HG03575 (cell line): Measurements from ENCODE around the gene CYP11A1.
"Not testable (repeated sequence)": the region's sequence is repeated elsewhere in the genome, so short reads cannot be mapped to it uniquely, and the experiment has no call there.

Experiments
- ATAC-seq: cut with Tn5 transposase; IDR thresholded peaks from one replicate; pipeline ENCODE4 v1.9.1; 2021; ENCODE audit not compliant: unreplicated experiment, insufficient number of reproducible peaks, low FRiP score; ENCODE audit errors: extremely low read depth

Gene CYP11A1

GRCh38 chr15:74377831-74378766 is 10.7 kb upstream of the CYP11A1 start:
- no peak for ATAC-seq

- ATAC-seq, result no peak
Observed at GRCh38 chr15:74376825-74377581, 9.6 kb upstream of the CYP11A1 start.

DNA sequence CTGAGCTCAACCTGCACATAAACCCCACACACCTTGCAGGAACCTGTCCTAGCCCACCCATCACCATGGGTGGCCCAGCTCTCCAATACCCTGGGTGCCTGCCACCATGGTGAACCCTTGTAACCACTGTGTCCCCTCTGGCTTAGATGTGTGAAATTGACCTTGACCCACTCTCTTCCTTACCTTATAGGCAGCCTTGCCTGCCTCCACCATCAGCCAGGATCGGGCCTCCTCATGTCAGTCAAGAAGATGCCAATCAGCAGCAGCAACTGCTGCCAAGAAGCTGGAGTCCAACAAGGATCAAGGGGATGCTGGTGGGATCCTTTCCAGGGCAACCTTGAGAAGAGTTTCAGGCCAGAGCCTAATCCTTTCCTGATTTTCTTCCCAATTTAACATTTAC is 8.8 kb upstream of the CYP11A1 start:
- no peak for ATAC-seq

GRCh38 chr15:74375303-74375693 is 7.9 kb upstream of the CYP11A1 start:
- ATAC-seq, result no peak

- no peak for ATAC-seq
Observed at GRCh38 chr15:74374648-74375302, 7.3 kb upstream of the CYP11A1 start.

DNA sequence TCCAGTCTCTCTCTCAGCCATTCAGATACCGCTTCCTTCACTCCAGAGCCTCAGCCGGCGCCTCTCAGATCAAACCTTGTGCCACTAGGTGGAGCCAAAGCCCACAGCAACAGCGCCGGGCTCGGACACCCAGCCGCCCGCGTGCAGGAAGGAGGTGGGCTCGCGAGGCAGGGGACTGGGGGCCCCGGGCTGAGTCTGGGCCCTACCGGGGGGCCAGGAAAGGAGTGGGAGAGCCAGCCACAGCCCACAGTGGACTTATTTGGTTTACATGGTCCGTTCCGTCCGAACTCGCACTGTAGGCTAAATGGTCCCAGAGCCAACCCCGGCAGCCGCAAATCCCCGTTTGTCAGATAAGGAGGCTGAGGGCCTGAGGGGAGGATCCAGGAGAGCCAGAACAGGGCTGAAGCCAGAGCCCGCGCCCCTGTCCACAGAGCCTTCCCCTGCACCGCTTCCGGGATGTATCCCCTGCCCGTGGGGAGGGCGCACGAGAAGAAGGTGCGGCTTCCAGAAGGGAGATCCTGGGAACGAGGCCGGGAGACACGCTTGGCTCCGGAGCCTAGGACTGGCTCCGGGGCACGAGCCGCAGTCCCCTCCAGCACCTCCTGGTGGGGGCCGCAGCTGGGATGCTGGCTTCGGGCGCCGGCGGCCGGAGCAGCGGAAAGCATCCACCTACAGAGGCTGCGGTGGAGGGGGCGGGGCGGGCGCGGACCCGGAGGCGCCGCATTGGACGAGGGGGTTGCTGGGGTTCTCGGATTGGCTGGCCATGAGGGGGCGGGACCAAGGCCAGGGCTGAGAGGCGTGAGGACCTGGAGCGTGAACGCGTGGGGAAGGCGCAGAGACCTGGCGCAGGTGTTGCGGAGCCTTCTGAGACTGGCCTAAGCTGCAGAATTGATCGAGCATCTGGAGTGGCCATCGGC is 6.5 kb upstream of the CYP11A1 start:
- ATAC-seq, result no peak

- ATAC-seq, result no peak
Observed at GRCh38 chr15:74373056-74373650, 5.7 kb upstream of the CYP11A1 start.

GRCh38 chr15:74370471-74370870 is 3.0 kb upstream of the CYP11A1 start:
- ATAC-seq, result no peak

DNA sequence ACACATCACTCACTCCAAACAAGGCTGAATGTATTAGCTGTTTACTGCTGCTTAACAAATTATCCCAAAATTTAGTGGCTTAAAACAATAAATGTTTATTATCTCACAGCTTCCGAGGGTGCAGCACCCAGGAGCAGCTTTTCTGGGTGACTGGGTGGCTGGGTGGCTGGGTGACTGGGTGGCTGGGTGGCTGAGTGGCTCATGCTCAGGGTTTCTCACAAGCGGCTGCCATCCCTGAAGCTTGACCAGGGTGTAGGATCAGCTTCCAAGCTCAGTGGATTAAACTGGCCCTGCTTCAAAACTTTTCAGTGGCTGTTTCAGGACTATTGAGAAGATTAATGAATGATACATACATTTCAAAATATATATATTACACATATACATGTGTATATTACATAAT is 2.3 kb upstream of the CYP11A1 start:
- ATAC-seq, result no peak

DNA sequence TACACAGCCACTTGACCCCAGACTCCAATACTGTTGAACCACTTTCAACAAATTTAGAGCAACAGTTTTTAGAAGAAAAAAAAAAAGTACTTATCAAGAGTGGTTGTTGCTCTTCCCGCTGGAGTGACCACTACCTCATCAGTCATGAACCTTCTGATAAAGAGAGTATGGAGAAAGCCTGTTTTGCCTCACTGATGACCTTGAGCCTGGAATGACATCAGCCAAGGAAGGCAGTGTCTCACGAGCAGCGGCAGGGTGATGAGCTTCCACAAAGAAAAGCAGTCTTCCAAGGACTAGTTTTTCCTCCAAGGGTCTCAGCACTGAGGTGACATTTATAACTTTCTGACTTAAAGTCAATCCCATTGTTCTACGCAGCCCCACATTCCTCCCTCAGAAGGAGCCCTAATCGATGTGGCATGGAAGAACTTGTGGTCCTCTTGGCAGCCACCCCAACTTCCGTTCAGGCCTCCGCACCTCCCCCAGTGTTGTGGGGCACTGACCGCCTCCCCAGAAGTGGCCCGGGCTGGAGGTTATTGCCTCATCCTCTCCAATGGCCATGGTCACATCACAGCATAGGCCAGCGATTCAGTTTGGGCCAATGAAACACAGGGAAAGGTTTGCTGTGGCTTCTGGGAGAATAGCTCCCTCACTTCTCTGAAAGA is 1.8 kb upstream of the CYP11A1 start:
- no peak for ATAC-seq

DNA sequence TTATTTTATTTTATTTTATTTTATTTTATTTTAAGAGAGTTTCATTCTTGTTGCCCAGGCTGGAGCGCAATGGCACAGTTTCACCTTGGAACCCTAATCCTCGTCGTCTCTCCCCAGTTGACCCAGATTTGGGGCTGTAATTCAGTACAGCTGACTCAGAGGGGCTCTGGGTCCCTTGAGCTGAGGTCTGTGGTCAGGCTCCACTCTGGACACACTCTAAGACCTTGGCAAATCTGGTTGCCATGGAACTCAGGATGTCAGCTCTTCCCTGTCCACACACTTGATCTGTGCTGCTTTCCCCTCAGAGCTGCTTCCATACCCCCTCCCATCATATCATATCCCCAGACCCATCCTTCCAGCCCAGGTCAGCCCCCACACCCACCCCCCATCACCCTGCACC is 675 bp upstream of the CYP11A1 start:
- no peak for ATAC-seq

- ATAC-seq, result no peak
Observed at GRCh38 chr15:74365598-74366445, 1.6 kb downstream of the CYP11A1 start.

DNA sequence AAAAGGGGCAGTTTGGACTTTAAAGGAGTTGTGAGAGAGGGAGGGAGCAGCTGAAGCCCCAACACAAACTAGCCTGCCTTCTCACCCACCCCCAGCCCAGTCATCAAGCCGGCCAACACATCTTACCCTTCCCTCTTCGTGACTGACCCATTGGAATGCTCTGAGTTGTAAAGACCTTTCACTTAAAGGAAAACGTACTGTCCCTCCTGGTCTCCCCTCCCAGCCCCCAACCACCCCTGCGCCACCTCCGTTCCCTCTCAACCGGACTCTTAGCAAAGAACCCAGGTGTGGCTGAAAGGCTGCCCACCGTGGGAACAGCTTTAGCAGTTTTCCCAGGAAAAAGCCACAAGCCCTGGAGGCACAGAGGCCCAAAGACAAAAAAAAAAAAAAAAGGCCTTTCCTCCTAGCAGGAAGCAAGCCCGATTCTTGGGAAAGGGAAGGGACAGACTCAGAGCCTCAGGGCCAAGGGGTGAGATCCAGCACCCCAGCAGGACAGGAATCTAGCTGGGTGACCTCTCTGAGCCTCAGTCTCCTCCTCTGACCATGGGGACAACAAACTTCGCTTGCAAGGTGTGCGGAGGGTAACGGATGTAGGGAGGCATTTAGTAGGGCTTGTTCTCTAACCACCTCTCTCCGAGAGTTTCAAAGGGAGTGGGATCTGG is 2.4 kb downstream of the CYP11A1 start:
- no peak for ATAC-seq

- no peak for ATAC-seq
Observed at GRCh38 chr15:74362482-74362881, 5.0 kb downstream of the CYP11A1 start.

DNA sequence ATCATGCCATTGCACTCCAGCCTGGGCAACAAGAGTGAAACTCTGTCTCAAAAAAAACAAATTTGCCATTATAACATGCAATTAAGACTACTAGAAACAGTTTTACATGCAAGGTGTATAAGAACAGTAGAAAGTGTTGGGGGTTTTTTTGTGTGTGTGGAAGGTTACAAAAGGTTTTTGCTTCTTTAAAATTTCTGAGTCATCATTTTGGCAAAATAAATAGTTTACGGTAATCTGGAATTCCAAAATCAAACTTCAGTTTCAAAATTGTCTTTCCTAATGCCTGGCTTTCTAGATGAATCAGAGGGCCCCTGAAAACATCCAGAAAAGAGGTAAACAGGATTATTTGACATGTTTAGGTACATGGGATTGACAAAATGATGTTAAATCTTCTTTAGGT is 6.6 kb downstream of the CYP11A1 start:
- ATAC-seq, result not testable (repeated sequence)

GRCh38 chr15:74359376-74359775 is 8.1 kb downstream of the CYP11A1 start:
- not testable (repeated sequence) for ATAC-seq

- not testable (repeated sequence) for ATAC-seq
Observed at GRCh38 chr15:74357514-74357913, 9.9 kb downstream of the CYP11A1 start.
